Jurkat, Clone E6-1 (cell line): Measurements from ENCODE around the gene MICU1.
"Not testable (repeated sequence)": the region's sequence is repeated elsewhere in the genome, so short reads cannot be mapped to it uniquely, and the experiment has no call there.

Source experiments
- DNase-seq: peaks from one replicate; pipeline ENCODE4 v3.0.0-alpha.2; 2011; ENCODE audit warnings: low read depth, low spot score
- H3K4me3 ChIP-seq: 2 replicates; pipeline ENCODE4 v1.5.1; 2011; ENCODE audit warnings: mild to moderate bottlenecking, low read length, control low read depth, moderate library complexity

Gene MICU1

DNA sequence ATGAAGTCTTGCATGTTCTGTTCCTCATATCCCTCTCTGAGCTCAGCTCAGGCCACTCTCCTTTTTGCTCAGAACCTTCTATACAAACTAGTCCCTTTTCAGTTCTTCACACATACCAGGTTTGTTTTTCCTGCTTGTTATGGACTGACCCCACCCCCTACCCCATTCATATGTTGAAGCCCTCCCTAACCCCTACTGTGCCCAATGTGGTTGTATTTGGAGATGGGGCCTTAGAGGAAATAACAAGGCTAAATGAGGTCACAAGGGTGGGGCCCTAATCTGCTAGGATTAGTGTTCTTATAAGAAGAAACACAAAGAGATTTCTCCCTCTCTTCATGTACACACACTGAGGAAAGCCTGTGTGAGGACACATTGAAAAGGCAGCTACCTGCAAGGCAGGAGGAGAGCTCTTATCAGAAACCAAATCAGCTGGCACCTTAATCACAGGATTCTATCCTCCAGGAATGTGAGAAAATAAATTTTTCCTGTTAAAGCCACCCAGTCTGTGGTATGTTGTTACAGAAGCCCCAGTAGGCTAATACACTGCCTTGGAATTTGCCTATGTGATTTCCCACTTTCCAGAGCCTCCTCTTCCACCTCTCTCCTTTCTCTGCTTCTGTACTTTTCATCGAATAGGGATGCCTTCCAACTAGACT is 203.9 kb downstream of the MICU1 start:
- no peak overlapping the region for H3K4me3 ChIP-seq
- DNase-seq: no peak

- peak; percentile 20 for DNase-seq
- H3K4me3 ChIP-seq: no peak overlapping the region
These were observed 206.6 kb downstream of the MICU1 start for GRCh38 chr10:72419241-72419640.

GRCh38 chr10:72418679-72419078 is 207.2 kb downstream of the MICU1 start:
- no peak for DNase-seq
- no peak overlapping the region for H3K4me3 ChIP-seq

GRCh38 chr10:72417971-72418370 is 207.9 kb downstream of the MICU1 start:
- no peak for DNase-seq
- H3K4me3 ChIP-seq: no peak overlapping the region

- H3K4me3 ChIP-seq: no peak overlapping the region
- no peak for DNase-seq
These were observed 209.2 kb downstream of the MICU1 start for GRCh38 chr10:72416661-72417060.

DNA sequence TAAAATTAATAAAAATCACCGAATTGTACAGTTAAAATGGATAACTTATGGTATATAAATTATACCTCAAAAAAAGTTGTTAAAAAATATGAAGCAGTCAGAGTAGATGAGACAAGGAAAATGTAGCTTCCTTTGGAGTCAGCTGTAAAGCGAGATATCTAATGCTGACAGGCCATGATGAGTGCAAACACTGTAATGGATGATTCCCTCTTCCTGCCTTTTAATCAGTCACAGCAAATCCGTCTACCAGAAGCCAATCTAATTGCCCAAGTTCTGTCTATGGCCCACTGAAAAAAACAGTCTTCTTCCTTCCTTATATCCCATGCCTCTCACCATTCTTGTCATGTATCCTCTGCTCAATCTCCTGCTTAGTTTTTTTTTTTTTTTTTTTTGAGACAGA is 211.2 kb downstream of the MICU1 start:
- DNase-seq: no peak
- no peak overlapping the region for H3K4me3 ChIP-seq

GRCh38 chr10:72409167-72409566 is 216.7 kb downstream of the MICU1 start:
- H3K4me3 ChIP-seq: no peak overlapping the region
- no peak for DNase-seq

GRCh38 chr10:72407927-72408600 is 217.8 kb downstream of the MICU1 start:
- no peak for DNase-seq
- no peak overlapping the region for H3K4me3 ChIP-seq

GRCh38 chr10:72407471-72407870 is 218.4 kb downstream of the MICU1 start:
- no peak overlapping the region for H3K4me3 ChIP-seq
- DNase-seq: no peak

- H3K4me3 ChIP-seq, DNase-seq: not testable (repeated sequence)
These were observed 230.3 kb downstream of the MICU1 start for GRCh38 chr10:72395581-72395980.

DNA sequence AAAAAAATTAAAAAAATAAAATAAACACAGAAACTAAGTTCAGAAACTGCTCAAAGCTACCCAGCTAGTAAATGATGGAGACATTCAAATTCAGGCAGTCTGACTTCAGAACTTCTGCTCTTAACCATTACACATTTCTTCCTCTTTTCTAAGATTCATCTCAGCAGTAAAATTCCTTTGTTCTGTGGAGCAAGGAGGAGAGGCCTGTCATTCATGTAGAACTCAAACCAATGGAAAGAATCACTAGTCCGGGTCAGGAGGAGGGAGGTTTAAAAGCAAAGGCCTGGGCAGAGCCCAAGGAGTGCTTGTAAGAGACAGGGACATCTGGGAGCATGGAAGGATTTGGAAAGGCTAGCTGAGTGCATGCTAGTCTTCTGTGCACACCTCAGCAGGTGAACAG is 233.3 kb downstream of the MICU1 start:
- H3K4me3 ChIP-seq: no peak overlapping the region
- DNase-seq: no peak

GRCh38 chr10:72390764-72391163 is 235.1 kb downstream of the MICU1 start:
- no peak for DNase-seq
- H3K4me3 ChIP-seq: no peak overlapping the region

- no peak for DNase-seq
- no peak overlapping the region for H3K4me3 ChIP-seq
These were observed 236.2 kb downstream of the MICU1 start for GRCh38 chr10:72389716-72390115.

- H3K4me3 ChIP-seq: no peak overlapping the region
- DNase-seq: no peak
These were observed 236.9 kb downstream of the MICU1 start for GRCh38 chr10:72389014-72389413.

- DNase-seq: no peak
- no peak overlapping the region for H3K4me3 ChIP-seq
These were observed 237.8 kb downstream of the MICU1 start for GRCh38 chr10:72388062-72388461.

- H3K4me3 ChIP-seq: no peak overlapping the region
- no peak for DNase-seq
These were observed 238.8 kb downstream of the MICU1 start for GRCh38 chr10:72386916-72387586.

DNA sequence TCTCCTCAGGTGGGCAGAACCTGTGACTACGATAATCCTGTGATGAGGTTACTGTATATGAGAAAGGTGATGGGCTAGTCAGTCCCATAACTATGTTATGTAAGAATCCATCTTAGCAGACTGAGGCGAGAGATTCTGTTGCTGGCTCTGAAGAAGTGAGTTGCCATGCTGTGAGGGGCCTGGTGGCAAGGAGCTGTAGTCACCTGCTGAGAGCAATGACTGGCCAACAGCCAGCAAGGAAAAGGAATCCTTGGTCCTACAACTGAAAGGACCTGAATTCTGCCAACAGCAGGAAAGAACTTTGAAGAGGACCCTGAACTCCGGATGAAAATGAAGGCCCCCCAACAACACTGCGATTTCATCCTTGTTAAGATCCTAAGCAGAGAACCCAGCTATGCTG is 240.2 kb downstream of the MICU1 start:
- H3K4me3 ChIP-seq: no peak overlapping the region
- DNase-seq: no peak

DNA sequence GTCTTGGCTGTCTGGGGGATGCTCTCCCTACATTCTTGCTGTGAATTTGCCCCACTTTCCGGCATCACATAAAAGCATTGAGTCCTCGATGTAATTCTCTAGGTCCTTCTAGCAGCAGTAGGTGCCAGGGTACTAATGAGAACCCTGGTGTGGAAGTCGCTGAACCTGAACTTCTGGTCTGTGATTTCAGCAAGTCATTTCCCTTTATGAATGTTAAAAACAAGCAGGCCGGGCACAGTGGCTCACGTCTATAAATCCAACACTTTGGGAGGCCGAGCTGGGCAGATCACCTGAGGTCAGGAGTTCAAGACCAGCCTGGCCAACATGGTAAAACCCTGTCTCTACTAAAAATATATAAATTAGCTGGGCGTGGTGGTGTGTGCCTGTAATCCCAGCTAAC is 240.9 kb downstream of the MICU1 start:
- not testable (repeated sequence) for DNase-seq

DNA sequence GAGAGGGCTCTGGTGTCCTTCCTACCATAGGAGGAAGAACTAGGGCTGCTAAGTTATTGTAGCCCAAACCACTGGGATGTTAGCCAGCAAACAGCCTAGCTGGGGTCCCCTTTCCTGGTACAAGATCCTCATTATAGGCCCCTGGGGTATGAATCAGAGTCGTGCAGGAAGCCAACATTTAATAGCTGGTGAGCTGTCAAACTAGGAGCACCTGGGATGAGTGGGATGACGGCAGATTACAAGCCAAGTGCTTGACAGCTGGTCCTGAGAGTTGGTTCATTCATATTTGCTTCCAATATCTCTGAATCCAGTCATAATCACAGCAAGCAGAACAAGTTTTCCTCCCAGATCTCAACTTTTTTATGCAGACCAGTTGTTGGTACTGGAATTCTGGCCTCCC is 246.1 kb downstream of the MICU1 start:
- no peak for DNase-seq
- no peak overlapping the region for H3K4me3 ChIP-seq

More for the DNA sequence above, 240.9 kb downstream of the MICU1 start:
- H3K4me3 ChIP-seq: not testable (repeated sequence)

GRCh38 chr10:72379062-72379461 is 246.8 kb downstream of the MICU1 start:
- DNase-seq: peak; percentile 55
- no peak overlapping the region for H3K4me3 ChIP-seq
